GM19025 (cell line): Measurements from ENCODE around the gene EYA3.

Experiments used
- ATAC-seq: cut with Tn5 transposase; IDR thresholded peaks from one replicate; pipeline ENCODE4 v1.9.1; 2021; ENCODE audit warnings: mild to moderate bottlenecking, low read depth, moderate library complexity; ENCODE audit not compliant: unreplicated experiment

EYA3 gene

DNA sequence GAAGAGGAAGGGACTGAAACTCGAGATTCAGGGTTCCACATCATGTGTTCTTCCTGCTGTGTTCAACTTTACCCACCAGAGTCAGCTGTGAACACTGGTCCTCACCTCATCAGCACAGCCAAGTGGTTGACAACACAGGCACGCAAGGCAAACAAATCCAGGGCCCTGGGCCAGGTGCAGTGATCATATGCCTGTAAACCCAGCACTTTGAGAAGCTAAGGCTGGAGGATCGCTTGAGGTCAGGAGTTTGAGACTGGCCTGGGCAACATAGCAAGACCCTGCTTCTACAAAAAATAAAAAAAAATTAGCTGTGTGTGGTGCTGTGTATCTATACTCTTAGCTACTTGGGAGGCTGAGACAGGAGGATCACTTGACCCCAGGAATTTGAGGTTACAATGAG, 137.0 kb downstream of the EYA3 start:
- no peak for ATAC-seq

DNA sequence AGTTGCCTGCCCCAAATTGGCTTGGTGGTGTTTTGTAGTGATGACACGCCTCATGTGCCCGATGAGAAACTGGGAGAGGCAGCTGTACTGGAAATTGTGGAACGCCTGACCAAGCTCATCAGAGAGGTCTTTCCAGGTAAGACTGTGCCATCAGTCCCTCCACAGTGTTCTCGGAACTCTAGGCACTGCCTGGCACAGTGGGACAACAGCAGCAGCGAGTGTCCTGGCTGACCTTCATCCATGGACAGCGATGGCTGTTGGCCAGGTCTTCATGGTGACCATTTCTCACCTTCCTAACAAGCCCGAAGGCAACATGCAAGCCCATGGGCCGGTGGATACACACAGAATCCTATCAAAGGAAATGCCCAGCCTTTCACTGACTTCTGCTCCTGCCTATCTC, 139.4 kb downstream of the EYA3 start:
- no peak for ATAC-seq

DNA sequence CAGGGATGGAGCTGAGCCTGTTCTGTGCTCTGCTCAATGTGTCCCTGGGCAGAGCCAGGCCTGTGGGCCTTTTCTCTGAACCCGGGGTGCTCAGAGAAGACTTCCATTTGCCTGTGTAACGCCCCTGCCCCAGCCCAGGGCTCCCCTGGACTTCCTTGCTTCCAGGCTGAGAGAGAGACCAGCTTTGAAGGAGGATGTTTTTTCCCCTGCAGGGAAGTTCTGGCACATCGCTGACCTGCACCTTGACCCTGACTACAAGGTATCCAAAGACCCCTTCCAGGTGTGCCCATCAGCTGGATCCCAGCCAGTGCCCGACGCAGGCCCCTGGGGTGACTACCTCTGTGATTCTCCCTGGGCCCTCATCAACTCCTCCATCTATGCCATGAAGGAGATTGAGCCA, 143.4 kb downstream of the EYA3 start:
- ATAC-seq = no peak

DNA sequence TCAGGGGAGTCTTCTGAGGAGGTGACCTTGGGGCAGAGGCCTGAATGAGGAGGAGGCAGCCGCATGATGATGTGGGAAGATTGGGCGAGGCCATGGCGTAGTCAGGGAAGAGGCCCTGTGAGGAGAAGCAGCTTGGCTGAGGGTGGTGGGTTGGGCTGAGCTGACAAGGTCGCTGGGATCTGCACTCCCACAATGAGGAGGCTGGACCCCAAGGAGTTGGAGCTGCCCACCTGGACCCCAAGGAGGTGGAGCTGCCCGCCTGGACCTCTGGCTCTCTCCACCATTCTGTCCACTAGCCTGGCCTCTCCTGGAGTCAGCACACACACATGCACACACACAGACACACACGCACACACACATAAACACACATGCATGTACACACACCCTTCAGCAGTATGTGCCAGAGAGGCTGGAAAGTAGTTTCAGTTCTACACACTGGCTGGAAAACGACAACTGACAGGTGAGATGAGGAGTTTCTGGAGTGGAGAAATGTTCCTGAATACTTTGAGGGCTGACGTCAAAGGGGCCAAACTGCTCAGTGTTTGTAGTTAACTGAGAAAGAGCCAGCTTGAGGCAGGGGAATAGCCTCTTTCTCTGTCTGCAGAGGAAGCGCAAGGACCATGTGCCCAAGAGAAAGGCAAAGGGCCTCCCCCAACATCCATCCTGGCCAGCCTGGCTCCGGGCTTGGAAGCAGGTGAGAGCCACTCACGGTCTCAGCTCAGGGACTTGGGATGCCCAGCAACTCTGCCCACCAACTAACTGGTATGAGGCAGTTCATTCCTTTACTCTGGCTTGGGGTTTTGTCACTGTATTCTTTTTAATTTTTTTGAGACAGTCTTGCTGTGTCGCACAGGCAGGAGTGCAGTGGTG, 146.5 kb downstream of the EYA3 start:
- no peak for ATAC-seq

DNA sequence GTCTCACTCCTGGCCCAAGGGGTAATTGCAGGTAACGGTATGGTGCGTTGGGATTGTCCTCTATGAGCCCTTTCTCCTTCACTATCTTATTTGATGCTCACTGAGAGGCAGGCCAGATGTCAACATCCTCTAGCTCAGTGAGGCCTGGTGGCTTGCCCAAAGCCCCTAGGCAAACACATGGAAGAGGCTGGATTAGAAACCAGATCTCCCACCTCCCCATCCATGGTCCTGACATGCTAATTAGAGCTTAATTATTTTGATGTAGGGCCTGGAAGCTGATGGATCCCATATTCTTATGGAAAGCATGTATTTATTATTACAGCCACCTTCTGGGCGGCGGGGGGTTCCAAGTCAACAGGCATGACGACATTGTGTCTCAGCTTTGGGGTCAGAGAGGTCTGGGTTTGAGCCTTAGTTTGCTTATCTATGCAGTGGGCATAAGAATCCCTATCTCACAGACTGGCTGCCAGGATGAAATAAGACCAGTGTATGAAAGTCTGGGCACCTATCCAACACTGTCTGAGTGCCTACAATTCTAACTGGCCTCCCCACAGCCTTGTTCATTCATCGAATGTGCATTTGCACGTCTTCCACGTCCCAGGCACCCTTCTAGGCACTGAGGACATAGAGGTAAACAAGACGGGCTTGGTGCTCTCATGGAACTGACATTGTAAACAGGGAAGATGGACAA, 147.4 kb downstream of the EYA3 start:
- no peak for ATAC-seq

DNA sequence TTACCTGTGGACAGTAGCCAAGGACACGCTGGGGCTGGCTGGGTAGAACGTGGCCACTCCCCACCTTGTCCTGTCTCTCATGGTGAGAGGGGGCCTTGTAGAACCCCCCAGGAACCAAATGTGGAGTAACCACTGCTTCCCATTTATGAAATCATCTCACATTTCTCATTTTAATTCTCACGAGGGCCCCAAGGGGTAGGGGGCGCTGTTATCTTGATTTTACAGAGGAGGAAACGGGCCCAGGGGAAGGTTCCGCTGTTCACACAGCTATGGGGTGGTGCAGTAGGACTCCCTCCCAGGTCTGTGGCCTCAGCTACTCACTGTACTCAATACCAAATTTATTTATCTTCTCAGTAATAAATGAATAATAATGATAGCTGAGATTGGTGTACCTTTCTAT, 148.1 kb downstream of the EYA3 start:
- ATAC-seq = no peak

DNA sequence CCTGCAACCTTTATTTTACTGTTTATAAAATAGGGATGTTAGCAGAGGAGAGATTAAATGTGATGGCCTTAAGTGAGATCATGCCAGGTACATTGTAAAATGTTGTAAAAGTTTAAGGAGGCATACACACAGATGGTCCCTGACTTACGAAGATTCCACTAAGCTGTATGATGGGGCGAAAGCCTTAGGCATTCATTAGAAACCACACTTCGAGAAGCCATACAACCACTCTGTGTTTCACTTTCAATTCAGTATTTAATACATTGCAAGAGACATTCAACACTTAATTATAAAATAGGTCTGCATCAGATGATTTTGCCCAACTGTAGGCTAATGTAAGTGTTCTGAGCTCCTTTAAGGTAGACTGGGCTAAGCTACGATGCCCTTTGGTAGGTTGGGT, 149.9 kb downstream of the EYA3 start:
- ATAC-seq = no peak

DNA sequence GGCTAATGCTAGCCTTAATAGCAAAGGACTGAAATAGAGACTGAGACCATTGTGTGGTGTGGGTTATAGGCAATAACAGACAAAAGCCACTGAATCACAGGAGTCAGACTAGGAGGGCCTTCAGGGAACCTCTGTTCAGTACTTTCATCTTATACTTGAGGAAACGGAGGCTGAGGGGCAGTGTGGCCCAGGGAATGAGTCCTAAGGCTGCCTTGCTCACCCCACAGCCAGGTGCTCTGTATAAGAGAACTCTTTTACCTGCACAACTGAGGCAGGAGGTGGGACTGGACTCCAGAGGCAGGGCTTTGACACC, 150.9 kb downstream of the EYA3 start:
- ATAC-seq = no peak

DNA sequence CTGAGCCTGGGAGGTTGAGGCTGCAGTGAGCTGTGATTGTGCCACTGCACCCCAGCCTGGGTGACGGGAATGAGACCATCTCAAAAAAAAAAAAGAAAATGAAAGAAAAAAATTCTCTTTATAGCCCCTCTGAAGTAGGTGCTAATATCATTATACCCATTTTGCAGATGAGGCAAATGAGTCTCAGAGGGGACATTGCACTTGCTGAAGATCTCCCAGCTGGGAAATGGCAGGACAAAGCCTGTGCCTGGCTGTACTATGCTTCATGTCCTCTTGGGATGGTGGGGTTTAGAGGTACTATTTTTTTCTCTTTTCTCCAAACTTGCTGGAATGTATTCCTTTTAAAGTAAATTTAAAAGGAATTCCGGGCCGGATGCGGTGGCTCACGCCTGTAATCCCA, 152.0 kb downstream of the EYA3 start:
- ATAC-seq = no peak

DNA sequence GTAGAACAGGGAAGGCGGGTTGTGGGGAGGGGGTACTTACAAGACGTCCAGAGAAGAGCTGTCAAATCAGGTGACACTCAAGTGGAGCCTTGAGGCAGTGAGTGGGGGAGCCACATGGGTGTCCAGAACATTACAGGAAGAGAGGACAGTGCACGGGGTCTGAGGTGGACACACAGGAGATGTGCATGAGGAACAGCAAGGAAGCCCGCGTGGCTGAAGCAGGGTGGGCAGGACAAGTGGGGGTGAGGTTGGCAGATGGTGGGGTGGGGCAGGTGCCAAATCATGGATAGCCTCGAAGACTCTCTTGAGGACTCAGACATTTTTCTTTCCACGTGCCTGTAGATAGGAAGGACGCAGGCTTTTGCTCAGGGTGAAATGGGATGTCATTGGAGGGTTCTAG, 152.7 kb downstream of the EYA3 start:
- no peak for ATAC-seq

DNA sequence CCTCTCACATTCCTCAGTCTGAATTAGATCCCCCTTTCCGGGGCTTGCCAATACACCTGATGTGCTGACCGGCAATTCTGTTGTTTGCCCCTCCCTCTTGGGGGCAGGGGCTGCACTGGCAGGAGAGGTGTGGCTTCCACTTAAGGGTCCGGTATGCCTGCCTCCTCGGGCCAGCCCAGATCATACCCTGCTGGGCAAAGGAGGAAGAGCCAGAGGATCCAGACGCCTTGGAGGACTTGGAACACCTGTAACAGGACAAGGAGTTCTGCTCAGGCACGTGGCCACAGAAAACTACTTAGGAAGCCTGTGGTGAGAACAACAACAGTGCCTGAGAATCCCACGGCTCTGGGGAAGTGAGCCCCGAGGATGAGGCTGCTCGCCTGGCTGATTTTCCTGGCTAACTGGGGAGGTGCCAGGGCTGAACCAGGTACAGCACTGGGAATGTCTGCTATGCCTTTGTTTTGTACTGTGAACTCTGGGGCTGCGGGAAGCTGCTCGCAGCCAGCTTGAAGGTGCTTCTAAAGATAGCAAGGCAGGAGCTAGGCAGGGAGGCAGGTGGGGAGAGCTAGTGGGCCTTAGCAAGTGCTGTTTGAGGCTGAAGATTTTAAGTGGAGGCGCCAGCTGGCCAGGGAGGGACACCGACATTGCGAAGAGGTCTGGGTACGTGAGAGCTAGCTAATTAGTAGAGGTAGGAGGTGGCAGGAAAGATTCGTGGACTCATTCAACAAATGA, 153.4 kb downstream of the EYA3 start, which contains the start of gene SMPDL3B:
TSS of gene SMPDL3B (plus strand) at position 183 of the 732 bp plus-strand sequence. CDS start at position 367, 184 bp downstream.
- ATAC-seq = no peak

DNA sequence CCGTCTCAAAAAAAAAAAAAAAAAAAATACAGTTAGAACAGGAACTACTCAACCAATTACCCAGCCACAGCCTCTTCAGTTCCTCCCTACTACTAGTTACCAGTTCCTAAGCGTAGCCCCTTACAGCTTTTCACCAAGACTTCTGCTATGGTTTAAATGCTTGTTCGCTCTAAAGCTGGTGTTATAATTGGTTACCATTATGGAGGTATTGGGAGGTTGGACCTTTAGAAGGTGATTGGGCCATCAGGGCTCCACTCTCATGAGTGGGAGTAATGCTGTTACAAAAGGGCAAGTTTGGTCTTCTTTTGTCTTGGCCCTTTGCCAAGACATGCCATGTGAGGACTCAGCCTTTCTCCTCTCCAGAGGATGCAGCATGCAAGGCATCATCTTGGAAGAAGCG, 156.7 kb downstream of the EYA3 start:
- no peak for ATAC-seq

DNA sequence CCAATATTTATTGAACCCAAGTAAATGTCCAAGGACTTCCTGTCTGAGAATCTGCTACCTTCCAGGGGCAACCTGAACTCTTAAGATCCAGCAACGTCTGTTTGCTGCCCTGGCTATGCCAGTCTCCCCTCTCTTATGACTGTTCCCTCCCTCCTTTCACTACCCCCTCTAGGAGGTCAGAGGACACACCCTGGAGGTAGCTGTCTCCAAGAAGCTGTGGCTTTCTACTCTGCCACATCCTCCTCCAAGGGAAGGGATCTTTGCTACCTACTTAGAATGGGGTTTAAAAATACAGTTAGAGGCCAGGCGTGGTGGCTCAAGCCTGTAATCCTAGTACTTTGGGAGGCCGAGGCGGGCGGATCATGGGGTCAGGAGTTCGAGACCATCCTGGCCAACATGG, 157.2 kb downstream of the EYA3 start:
- ATAC-seq = no peak

DNA sequence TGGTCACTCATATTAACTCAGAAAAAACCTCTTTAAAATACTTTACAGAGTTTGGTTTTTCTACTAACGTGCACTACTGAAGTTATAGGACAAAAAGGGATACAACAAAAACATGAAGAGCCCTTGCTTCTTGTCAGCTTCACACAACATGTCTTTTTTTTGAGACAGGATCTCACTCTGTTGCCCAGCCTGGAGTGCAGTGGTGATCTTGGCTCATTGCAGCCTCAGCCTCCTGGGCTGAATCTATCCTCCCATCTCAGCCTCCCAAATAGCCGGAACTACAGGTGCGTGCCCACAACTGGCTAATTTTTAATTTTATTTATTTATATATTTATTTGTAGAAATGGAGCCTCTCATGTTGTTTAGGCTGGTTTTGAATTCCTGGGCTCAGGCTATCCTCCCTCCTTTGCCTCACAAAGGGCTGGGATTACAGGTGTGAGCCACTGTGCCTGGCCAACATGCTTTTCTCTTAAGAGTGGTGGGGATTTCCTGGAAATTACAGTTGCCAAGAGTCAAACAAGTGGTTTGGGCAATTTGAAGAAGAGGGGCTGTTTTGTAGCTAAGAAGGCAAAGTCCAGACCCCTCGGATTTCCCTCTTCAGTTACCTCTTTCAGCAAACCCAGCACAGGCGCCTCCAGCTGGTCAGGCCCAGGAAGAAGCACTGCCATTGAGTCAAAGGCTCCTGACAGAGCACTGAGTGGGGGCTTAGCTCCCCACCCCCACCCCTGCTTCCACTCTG, 160.0 kb downstream of the EYA3 start:
- ATAC-seq = no peak

DNA sequence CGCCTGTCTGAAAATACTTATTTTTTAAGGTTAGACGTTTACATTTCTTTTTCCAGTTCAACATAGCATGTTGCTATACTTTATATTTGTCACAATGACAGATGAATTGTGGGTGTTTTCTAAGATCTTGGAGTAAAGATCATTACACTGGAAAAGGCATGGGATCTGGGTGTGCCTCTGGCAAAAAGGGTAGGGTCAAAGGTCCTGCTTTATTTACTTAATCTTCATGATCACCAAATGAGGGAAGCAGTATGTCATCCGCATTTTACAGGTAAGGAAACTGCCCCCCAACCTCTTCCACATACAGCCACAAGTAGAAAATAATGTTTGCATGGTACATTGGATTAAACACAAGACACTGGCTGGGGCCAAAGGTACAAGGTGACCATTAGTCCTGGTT, 166.1 kb downstream of the EYA3 start:
- no peak for ATAC-seq
